Activated CD4-positive, alpha-beta T cell treated with anti-CD3 and anti-CD28 coated beads for 48 hours (primary cell): ENCODE data around the gene GMDS.

Experiments used
- DNase-seq: peaks from one replicate; pipeline ENCODE4 v3.0.0-alpha.2; 2020

The GMDS gene

DNA sequence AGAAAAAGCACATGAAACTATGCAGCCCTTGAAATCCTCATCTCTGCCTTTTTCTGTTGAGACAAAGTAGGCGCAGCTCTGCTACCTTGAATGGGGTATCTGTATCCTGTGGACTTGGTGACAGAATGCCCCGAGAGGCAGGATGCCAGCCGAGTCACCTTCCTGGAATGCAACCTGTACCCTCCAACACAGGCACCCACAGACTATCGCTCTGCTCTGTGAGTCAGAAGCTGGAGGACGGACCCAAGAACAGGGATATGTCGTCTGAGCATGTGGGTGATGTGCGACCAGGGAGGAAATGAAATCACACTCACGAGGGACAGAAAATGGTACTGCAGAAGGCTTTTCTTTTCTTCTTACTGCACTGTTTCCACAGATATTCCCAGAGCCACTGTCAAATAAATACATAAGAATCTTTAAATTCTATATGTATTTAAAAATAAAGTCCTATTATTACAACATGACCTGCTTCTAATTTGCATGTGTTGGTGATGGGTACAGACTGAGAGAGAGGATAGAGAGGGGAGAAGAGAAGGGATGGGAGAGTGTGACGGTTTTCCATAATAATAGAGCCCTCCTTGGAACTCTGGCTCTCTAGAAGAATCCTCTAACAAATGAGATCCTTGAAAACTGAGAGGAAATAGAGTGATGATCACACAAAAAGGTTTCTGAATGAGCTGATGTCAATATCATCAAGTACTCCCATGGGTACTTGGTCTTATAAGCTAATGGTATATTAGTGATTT lies 327.6 kb downstream of the GMDS start:
- peak; percentile 73 for DNase-seq

DNA sequence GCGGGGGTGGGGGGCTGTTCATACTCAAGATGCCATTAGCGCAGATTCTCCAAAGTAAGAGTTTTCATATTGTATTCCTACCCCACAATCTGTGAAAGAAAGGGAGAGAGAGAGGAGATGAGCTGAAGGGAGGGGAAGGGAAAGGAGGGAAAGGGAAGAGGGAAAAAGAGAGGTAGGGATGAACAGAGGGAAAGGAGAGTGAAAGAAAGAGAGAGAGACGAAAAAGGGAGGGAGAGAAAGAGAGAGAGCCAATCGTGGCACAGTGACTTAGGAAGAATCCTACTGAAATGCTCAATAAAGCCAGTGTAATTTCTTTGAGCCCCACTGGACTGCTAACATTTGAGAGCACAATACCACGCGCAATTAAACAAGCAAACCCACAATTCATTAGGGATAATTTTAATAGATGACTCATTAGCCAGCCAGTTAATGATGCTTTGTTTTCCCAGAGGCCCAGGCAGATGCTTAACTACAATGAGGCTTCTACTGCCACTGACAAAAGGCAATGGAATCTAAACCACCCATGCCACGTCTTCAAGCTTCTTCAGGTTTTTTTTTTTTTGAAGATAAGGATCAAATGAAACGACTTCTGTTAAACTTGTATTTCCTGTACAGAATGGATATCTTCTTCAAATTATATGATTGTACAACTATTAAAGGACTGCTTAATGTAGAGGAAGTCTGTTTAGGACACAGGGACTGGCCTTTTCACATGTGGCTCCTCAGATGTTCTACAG lies 328.9 kb downstream of the GMDS start:
- no peak for DNase-seq

DNA sequence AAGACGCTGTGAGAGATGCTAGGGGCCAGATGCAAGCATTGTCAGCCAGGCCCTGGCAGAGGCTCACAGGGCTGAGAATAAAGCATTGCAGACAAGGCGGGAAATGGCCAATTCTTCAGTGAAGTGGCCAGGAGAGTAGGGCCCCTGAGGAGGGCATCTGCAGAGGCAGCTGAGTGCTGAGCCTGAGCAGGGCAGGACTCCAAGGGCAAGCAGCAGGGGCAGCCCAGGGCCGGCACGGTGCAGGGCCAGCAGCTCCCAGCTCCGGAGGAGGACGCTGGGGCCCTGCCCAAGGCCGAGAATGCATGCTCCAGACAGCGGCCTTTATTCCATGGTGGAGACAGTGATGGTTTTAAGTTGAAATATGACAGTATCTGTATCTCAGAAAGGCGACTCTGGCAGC lies 330.2 kb downstream of the GMDS start:
- DNase-seq = no peak

DNA sequence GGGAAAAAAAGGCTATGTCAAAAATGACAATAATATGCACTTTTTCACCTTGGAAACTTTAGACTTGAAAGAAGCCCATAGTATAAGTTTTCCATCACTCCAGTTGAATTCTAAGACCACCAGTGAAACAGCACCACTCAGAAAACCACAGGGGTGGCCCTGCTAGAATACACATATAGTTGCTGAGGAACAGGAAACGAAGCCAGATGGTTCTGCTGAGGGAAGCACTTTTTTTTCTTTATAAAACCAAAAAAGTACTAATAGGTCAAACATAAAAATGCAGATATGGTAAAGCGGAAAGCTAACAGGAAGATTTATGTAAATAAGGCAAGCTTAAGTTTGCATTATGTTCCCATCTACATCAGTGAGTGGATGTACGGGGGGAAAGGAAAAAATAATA lies 331.8 kb downstream of the GMDS start:
- DNase-seq = no peak

DNA sequence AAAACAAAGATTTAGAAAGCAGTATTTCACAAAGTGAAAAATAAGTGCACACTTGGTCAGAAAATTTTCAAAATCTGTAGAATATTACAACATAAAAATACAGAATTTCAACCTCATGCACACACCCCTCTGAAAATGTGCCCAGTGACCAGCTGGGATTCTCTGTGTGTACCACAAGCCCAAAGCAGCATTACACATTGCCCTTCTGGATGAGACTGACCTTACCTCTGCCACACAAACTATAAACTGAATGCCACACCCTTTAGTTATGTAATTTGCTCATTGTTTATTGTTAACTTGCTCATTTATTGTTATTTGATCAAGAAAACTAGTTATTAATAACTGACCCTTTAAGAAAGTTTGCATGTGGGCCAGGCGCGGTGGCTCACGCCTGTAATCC lies 332.7 kb downstream of the GMDS start:
- no peak for DNase-seq

DNA sequence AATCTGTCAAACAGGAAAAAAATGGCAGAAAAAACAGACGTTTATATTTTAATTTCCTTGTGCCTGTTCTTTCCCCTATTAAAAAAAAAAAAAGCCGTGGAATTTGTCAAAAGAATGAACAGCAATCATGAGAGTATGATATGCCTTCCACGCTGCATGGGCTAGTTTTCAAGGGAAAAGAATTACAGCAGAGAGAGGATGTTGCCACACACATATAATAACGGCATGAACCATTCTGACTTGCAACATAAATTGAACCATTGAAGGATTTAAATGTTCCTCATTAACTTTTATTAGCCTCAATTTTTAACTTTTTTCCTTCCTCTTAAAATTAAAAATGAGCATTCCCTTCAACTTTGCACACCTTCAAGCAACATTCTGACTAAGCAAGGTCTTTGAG lies 333.9 kb downstream of the GMDS start:
- DNase-seq = no peak

DNA sequence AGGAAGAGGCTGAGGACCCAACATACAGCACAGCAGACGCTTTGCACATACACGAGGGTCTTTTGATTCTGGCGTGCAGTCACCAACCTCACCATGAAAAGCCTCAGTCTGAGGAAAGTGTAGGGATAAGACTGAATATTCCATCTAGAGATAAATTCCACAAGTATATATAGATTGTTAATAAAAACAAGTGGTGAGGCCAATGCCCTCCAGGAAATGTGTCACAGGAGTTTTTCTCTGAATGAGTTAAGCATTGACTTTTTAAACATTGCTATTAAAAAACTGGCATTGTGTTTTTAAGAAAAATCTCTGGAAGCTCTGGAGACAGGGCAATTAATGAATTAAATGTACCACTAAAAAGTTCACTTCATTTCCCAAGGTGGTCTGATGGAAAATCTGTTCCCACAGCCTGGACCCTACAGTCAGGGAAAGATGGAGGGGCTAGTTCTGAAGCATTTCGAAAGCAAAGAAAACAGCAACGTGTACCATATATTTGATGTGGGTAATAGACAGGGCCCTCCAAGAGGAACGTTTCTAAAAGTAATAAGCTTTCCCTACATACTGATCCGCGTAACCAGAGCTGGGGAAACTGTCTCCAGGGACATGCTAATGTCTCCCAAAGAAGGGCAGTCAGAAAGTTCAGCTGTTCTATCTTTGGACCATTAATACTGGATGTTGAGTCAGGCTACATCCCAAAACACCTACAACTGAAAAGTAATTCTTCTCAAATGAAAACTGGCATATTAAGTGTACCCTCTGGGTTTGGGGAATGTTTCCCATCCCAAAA lies 334.6 kb downstream of the GMDS start:
- DNase-seq = no peak

DNA sequence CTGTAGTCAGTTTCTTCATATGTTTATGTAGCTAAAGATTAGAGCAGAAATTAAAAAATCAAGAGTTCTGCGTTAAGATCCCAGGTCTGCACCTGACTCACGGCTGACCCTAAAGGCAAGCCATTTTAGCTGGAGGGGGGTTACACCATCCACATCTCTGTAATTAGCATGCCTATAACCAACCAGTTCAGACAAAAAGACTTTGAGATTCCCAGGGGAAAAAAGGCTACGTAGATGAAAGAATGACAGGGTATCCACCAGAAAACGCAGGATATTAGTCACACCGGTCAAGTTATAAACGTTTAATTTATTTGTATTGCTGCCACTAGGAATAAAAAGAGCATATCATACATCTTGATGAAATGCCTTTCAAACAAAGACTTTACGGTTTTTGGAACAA lies 336.6 kb downstream of the GMDS start:
- no peak for DNase-seq

DNA sequence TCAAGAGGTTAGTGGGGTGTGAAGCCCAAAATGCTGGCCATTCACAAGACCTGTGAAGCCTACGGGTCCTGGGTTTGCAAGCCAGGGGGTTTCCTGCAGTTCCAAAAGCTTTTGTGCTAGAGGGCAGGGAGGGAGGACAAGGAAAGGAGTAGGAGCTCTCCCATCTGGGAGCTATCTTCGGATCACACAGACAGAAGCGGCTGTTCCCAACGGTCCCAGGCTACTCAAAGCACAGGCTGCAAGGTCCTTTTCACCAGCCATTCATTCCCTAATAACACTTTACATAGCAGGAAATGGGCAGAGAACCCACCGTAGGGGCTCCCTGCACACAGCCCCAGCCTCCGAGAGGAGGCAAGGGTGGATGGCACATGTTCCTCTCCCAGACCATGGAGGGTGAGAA lies 338.8 kb downstream of the GMDS start:
- no peak for DNase-seq

DNA sequence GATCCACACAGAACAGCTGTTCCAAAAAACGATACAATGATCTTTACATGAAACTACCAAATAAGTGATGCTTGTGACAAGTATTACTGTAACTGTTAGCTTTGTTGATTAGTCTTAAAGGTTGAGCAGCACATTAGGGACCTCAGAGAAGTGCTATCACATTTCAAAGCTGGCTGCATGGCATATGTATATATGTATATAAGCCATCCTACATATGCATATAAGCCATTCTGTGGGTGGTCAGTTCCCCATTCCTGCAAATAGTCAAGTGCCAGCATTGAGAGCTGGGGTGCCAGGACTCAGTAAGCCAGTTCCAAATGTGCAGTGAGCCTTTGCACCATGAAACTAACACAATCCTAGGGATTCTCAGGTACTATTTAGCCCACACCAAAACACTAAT lies 339.4 kb downstream of the GMDS start:
- DNase-seq = no peak

DNA sequence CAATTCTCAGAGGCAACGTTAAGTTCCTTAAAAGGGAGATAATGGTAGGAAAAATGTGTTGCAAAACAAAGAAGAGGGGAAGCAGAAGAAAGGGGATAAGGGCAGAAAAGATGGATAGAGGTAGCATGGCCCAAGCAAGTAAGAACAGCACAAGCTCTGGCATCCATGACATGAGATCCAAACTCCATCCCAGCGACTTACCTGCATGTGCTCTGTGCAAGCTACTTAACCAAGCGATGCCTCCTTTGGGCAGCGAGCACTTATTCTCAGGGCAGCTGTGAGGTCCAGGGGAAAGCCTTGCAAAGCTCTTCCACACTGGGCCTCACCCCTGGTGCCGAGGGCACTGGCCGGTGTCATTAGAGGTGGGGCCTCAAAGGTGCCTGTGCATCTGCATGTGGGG lies 340.5 kb downstream of the GMDS start:
- DNase-seq = no peak

DNA sequence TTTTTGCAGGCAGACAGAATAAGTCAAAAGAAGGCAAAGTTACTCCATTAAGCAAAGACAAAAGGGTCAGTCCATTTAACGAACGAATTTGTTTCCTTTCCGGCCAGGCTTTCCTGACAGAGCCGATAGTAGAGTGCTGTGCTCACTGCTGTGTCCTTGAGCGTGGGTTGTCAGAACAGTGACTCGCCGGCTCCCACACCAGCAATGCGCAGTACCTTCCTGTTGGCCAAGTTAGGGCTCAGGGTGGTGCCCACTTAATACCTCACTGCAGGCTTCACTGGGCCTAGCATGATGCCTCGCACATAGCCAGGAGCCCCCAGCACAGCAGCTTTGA lies 341.0 kb downstream of the GMDS start:
- no peak for DNase-seq

DNA sequence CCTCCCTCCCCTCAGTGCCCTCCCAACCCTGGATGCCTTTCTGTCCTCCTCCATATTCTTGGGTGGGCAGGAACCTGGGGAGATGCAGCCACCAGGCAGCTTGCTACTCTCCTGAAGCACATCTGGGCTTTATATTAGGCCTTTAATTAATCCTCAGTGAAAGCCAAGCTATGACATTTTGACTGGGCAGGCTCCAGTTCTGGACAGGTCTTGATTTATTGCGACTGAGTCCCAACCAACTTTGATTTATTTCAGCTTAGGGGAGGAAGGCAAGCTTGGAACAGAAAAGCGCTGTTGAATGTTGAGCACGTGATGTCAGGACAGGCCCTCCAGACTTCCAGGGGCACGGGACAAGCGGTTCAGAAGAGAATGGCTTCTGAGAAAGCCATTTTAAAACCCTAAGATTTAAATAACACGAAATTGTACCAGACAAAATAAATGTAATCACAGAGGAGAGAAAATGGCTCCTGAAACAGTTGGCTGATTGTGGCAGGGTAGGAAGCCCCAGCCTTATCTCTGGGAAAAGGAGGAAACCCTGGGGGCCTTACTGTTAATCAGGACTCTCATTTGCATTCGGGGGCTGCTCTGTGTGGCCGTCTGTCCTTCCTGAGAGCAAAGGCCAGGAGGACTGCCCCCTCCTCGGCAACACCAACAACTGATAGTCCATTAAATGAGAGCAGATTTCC lies 341.5 kb downstream of the GMDS start:
- DNase-seq = no peak

DNA sequence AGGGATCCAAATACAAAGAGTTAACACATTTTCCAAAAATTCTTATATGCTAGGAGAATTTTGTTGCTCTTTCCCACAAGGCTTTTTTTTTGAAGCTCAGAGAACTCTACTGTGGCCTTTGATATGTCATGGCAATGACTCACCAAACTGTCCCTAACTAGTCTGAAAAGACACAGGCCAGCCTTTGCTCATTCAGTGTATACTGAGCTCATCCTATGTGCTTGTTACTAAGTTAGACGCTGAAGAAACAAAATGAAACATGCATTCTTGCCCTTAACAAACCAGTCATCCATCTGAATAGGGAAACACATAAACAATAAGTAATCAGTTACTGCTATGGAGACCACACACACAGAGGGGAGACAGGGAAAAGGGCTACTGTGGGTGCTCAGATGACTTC lies 343.8 kb downstream of the GMDS start:
- DNase-seq = no peak

DNA sequence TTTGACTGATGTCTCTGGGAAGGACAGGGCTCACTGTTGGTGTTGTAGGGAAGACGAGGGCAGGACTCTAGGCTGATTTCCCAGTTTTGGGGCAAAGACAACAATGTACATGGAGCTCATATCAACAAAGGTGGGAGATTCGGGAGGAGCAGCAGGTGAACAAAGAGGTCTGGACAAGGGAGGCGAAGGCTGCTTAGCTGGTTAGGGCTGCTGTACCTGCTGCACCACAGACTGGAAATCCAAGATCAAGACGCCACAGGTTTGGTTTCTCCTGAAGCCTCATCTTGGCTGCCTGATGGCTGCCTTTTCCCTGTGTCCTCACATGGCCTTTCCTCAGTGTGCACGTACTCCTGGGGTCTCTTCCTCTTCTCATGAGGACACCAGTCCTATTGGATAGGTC lies 348.5 kb downstream of the GMDS start:
- no peak for DNase-seq

DNA sequence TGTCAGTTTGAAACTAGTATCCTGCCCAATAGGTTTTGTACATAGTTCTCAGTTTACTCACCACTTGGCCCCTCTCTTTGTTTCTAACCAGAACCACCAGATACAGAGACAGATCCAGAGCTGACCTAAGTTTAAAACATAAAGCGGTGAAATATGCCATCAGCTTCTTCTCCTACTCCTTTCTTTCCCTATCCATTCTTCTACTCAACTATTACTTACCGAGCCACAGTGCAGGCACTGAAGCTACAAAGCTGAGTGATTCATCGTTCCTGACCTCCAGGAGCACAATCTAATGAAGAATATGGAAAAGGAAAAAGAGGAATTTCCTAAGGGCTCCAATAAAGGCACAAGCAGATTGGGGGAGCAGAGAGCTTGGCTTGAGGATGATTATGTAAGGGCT lies 349.7 kb downstream of the GMDS start:
- DNase-seq = no peak

DNA sequence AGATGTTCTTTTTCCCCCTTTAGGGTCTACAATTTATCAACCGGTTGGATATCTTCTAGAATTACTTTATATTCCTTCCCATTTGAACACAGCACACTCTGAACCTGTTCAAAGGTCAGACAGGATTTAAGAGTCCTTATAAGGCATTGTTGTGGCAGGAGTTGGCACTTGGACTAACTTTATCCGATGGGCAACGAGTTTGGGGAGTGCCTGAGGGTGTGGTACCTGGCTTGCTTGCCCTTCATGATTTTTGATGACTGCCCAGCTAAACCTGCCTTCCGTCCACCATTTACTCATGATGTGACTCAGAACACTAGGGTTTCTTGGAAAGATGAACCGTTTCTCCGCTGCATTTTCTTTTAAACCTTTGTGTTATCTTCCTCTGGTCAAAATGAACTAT lies 350.5 kb downstream of the GMDS start:
- DNase-seq = no peak

DNA sequence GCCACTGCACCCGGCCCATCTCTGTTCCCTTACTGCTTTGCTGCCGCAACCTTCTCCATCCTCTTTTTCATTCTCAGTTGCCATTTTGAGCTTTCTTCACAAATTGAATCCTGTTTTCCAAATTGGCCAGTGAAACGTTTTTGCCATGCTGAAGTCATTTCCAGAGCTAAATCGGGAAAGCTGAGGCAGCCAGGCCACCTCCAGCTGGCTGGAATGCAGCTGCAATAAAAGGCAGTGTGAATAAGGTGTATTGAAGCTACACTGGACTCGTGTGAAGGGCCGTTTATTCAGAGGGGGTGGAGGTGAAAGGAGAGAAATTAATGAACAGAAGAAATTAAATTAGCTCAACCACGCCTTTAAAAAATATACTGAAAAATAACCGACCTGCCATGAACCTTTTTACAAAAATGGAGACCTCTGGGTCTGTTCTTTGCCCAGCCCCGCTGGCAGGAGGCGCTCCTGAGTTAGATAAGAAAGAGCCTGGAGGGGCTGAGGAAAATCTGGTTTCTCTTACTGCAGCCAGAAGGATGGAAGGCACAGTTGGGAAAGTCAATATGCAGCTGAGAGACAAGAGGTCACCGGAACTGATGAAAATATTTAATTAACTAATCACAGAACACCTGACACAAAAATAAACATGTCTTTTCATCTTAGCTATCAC lies 351.8 kb downstream of the GMDS start:
- DNase-seq = no peak

DNA sequence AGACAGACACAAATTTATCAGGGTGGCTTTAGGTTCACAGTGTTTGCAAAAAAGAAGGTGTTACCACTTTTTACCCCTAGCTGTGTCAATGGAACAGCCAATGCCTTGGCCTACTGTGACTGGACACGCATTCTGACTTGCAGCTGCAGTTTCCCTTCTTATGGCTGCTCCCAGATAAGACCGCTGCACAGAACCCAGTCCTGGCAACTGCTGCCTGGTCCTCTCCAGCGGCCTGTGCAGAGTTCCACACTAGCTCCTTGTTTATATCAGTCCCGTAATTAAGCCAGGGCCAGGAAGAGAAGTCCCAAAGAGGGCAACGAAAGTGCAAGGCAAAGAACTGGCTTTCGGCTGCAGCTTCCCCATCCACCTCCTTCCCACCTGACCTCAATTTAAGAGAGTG lies 352.7 kb downstream of the GMDS start:
- DNase-seq = no peak

DNA sequence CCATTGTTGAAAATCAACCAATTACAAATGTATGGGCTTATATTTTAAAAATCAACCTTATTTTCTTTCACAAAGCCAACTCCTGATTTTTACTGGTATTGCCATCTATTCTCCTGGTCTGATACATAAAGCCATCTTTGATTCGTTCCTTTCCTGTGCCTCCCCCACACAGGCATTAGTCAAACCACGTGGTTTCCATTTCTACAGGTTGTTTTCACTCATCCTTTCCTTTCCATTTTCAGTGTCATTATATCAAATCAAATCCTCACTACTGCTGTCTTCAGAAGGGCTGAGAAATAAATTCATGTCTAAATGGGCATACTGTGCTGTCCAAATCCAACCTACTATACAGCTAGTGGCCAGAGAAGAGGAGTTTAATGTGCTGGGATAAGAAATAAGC lies 354.4 kb downstream of the GMDS start:
- peak; percentile 7 for DNase-seq

DNA sequence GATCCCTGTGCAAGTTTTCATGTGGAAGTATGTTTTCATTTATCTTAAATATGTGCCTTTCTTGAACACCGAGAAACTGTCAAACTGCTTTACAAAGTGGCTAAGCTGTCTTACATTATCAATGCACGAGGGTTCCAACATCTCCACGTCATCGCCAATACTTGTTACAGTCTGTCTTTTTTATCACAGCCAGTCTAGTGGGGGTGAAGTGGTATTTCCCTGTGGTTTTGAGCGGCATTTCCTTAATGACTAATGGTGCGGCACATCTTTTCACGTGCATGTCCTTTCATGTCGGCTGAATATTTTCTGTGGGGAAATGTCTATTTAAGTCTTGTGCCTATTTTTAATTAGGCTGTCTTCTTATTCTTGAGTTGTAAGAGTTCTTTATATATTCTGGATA lies 355.3 kb downstream of the GMDS start:
- DNase-seq = no peak

DNA sequence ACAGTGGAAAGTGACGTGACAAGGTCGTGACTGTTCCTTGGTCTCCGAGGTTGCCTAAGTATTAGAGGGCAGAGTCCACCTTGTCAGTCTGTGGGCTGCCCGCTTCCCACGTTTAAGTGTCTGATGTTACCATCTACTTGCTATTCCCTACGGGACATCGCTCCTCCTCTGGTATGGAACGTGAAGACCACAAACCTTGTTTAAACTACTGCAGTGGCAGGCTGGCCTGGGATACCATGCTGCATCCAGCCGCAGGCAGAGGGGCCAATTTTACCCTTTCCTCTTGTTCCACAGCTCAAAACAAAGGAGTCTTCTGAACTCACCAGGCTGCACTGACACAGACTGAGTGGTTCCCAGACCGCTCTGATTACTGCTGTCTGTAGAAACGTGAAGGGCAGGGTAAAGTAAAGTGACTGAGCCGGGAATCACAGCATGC lies 359.8 kb downstream of the GMDS start:
- DNase-seq = no peak

DNA sequence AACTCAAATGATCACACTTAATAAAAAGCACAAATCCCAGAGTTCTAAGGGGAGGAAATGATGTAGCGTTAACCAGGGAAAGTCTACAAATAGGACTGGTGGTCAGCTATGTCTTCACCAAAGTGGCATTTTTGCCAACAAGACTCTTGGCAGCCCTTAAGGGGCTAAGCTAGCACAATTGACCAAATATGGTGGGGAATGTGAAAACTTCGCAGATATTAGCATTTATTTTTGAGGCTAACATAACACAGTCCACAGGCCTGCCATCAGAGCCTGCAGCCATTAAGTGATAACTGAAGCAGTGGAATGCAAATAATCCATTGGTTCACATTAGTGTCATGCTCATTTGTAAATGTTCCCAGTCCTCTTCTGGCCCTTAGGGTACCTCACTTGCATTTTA lies 361.1 kb downstream of the GMDS start:
- no peak for DNase-seq
